ENCODE results near the gene S100P.
A peak's percentile ranks its signal among the peaks of the same experiment; 100 is the strongest.
"Not testable (repeated sequence)": the region's sequence is repeated elsewhere in the genome, so short reads cannot be mapped to it uniquely, and the experiment has no call there.

S100P gene

DNA sequence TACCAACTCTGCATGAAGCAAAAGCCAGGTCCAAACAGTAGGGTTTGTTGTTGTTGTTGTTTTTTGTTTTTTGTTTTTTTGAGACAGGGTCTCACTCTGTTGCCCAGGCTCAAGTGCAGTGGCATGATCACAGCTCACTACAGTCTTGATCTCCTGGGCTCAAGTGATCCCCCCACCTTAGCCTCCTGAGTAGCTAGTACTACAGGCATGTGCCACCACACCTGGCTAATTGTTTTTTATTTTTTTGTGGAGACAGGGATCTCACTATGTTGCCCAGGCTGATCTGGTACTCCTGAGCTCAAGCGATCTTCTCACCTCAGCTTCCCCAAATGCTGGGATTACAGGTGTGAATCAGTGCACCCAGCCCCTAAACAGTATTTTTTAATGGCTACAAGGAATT lies 6.2 kb downstream of the S100P start:
- no peak for DNase-seq

DNA sequence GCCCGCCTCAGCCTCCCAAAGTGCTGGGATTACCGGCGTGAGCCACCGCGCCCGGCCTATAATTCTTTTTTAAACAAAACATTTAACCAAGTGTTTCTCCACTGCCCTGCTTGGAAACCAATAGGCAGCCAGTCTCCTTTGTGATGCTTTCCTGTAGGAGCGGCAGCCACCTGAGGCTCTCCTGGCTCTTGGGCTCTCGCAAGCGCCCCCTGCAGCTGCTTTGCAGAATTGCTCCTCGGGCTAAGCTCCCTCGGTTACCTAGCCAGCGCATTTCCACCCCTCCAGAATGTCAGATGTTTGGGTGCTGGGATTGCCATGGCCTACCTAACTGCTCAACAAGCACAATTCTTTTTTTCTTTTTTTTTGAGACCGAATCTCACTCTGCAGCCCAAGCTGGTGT lies 7.7 kb downstream of the S100P start:
- no peak for DNase-seq

DNA sequence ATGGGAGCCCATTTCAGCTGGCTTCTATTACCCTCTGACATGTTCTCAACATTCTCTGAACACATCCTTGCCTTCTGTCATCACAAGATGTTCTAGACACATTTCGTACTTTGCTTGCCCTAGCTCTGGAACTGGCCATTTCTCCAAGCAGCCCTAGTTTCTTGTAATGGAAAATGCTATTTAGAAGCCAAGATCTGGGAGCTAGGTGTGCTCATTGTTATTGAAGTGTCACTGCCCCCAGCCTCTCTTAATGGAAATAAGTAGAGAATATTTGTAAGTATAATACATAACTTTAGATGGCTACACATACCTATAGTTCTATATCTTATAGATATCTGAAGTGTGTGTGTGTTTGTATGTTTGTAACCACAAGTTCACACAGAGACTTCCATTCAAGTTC lies 9.1 kb downstream of the S100P start:
- no peak for DNase-seq

DNA sequence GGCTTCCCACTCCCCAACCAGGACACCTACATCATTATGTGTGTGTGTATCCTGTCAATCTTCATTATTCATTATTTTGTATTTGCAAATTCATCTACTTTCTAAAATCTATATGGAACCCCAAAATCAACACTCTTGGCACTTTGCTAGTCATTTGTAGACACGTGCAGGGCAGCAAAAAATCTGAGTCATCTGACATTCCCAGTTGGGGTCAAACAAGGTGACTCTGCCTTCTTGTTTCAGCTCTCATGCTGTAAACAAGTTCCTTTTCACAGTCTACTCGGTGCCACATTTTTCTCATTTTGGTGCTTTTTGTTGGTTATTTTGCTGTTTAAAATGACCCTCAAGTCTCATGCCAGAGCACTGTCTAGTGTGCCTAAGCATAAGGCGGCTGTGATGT lies 10.1 kb downstream of the S100P start:
- DNase-seq: peak; percentile 38 to 57 (median 51)

DNA sequence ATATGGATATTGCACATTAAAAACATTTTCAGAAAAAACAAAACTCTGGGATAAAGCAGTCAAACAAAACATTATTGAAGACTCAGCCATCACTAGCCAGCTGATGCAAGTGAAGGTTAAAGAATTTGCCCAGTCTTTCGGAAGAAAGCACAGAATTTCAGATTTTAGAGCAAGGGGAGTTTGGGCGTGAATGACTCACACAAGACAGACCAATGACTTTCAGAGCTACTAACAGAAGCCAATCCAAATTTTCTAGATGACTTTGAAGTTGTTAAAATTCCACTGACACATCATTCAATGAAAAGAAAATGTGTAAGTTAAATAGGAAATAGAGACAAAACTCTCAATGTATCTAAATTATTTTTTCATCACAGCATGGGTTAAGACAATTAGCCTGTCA lies 12.0 kb downstream of the S100P start:
- peak in 2 of 3 donors; percentile 48 to 57 for DNase-seq

DNA sequence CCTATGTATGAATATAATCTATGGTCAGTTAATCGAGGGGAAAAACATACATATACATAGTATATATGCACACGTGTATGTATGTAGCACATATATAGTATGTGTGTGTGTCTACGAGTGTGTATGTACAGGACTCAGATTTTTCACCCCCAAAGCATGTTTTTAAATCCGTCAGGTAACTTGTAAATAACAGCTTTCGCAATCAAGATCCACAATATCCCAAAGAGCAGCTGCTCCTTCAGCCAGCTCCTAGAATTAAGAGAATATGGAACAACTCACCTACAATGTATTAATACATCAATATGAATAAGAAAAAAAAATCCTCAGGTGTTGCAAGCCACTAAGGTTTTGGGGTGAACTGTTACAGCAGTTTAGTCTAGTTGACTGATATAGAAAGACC lies 12.5 kb downstream of the S100P start:
- DNase-seq: no peak

DNA sequence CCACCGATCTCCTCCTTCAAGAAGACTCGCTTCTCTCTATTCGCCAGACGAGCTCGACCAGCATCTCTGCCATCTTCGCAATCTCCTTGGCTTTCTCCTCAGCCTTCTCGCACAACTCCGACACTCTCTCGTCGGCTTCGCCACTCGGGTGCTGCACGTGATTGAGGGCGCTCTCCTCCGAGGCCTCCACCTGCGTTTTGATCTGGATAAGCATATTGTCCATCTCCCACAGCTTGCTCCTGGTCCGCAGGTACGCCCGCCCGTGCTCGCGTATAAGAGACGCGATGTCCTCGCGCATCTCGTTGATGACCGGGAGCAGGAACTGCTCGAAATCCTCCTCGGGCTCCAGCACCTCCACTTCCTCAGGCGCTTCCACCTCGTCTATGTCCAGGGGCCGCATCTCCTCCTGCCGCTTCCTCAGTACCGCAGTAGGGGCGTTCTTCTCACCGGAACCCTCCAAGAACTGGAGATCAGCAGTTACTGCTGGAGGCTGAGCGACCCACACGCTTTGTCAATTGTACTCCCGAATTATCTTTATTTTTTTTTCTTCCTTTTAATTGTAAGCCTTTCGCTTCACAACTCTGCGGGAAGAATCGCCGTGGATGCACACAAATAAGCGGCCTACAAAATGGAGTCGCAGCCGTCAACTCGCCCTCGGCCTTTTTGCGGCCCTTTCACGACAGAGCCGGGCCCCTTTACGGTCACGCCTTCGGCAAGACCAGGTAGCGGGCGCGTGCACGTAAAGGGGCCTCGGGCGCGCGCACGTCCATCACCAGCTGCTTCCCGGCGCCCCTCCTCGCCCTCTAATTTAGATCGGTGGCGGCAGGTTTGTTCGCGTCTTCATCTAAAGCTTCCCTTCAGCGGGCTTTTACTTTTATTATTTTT lies 15.8 kb downstream of the S100P start, which contains the start of gene MRFAP1L1:
TSS of gene MRFAP1L1 (minus strand) at position 636 of the 885 bp plus-strand sequence. CDS start at position 400, 236 bp downstream.
- DNase-seq: peak; percentile 96 to 97 (median 97)

DNA sequence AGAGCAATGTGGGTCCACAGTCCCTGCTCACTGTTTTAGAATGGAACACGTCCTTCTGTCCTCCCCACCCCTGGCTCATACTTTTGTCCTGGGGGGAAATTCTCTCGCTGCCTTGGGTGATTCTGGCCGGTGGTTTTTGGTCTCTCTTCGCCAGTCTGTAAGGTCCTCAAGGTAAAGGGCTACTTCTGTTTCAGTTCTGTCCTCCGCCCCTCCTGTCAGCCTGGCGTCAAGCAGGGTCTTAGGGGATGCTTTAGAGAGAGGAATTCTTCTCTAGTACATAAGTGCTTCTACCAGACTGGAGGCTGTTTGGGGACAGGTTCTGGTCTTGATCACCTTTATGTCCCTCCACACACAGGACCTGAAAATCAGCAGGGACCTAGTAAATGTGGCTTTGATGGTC lies 16.6 kb downstream of the S100P start:
- DNase-seq: no peak

DNA sequence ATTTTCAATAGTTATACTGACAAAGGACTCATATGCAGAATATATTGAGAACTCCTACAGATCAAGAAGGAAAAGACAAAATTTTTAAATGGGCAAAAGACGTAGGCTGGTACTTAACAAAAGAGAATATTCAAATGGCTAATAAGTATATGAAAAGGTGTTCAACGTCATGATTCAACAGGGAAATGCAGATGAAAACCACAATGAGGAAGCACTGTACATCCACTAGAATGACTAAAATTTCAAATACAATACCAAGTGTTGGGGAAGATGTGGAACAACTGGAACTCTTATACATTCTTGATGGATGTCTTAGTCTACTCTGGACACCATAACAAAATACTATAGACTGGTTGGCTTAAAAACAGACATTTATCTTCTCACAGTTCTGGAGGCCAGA lies 17.3 kb downstream of the S100P start:
- peak in 2 of 3 donors; percentile 36 to 56 for DNase-seq

DNA sequence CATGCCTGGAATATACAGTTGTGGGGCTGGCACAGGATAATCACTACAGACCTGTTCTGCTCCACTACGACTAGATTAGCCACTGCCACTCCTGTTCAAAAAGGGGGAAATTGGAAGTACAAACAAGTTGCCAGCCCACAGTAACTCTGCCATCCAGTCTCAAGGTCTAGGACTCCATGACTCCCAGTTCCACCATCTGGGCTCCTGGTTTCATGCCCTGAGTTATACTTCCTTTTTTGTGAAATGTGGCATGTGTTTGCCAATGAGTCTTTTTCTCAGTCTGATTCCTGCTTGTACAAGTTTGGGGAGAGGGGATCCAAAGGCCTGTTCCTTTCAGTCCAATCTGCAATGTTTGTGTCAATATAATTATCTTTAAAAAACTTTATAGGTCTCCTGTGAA lies 21.3 kb downstream of the S100P start:
- peak; percentile 35 to 43 (median 43) for DNase-seq

DNA sequence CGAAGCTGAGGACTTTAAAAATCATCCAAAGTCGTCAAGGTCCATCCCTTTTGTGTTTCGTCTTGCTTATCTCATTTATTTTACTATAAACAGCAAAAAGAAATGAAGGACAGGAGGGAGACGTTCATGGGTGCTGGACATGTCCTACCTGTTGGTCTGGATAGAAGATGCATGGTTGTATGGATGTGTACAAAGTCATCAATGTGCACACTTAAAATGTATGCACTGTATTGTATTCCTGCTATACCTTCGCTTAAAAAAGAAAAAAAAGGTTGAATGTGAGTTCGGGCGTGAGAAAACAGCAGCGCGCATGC lies 22.0 kb downstream of the S100P start:
- no peak for DNase-seq

DNA sequence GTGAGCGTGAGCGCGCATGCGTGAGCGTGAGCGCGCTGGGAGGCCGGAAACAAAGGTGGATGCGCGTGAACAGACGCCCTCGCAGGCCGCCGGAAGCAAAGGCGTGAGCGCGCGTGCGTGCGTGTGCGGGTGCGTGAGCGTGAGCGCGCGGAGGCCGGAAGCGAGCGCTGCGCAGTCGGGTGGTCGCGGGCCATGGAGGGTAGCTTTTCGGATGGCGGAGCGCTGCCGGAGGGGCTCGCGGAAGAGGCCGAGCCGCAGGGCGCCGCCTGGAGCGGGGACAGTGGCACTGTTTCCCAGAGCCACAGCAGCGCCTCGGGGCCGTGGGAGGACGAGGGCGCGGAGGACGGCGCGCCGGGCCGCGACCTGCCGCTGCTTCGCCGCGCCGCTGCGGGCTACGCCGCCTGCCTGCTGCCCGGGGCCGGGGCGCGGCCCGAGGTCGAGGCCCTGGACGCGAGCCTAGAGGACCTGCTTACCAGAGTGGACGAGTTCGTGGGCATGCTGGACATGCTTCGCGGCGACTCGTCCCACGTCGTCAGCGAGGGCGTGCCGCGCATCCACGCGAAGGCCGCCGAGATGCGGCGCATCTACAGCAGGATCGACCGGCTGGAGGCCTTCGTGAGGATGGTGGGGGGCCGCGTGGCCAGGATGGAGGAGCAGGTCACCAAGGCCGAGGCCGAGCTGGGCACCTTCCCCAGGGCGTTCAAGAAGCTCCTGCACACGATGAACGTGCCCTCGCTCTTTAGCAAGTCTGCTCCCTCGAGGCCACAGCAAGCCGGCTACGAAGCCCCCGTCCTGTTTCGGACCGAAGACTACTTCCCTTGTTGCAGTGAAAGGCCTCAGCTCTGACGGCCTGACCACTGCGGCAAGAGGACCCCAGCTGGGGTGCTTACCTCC lies 22.6 kb downstream of the S100P start, which contains the start of gene BLOC1S4:
TSS of gene BLOC1S4 (plus strand) at position 157 of the 894 bp plus-strand sequence. CDS start at position 193, 36 bp downstream.
- DNase-seq: peak; percentile 89 to 95 (median 93)

DNA sequence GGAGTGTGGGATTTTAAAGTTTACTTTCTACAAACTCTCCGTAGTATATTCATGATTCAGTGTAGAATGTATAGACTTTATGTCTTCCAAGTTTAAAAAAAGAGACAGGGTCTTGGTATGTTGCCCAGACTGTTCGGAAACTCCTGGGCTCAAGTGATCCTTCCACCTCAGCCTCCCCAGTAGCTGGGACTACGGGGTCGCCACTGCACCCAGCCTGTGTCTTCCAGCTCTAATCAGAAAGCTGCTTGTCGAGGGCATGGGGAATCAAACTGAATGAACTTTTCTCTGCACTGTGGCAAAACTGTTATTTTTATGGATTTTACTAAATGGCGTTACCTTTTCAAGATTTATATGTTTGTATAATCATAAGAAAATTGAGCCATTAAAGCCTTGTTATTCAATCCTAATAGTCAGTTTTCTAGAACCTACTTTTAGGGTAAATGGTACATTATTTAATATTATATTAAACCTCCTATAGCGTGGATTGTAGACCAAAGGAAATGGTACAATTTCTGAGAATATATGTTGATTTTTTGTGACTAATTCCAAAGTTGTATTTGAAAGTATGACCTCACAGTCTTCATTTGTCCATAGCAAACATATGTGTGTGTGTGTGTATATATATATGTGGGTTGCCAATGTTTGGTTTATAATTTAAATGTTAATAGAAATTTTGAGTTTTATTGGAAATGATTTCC lies 23.4 kb downstream of the S100P start:
- no peak for DNase-seq

DNA sequence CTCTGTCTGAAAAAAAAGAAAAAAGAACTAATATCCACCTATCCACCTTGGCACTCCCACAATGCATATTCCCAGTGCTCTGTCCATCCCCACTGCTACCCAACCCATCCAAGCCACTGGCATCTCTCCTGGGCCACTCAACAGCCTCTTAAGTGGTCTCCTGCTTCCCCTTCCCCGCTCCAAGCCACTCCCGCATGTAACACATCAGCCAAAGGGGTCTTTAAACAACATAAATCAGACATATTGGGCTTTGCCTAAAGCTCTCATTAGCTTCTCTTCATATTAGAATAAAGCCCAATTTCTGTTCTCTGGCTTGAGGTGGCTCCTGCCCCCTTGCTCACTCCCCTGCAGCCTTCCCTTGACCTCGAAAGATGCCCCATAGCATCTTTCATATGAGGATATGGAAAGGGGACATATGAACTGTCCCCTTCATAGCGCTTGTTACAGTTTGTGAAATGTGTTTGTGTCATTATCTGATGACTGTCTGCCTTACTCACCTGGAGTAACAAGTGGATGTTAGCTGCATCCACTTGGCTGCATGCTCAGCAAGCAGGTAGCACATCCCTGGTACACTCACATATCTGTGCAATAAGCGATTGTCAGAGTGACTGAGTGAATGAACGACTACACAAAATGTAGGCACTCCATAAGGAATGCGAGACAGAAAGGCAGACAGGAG lies 25.4 kb downstream of the S100P start:
- no peak for DNase-seq

DNA sequence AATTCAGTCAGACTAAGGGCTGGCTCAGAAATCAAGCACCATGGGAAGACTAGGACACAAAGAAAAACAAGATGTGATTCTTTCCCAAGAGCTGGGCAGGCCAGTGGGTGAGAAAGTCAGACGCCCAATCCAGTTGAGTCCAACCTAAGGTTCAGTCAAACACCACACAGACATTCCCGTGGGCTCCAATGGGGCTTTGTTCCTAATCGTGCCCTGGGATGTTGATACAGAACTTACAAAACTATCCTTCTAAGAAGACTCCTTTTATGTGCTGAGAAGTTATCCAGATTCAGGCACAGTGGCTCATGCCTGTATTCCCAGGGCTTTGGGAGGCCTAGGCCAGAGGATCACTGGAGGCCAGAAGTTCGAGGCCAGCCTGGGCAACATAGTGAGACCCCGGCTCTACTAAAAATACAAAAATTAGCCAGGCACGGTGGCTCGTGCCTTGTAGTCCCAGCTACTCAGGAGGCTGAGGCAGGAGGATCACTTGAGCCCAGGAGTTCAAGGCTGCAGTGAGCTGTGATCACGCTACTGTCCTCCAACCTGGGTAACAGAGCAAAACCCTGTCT lies 26.0 kb downstream of the S100P start:
- DNase-seq: no peak

DNA sequence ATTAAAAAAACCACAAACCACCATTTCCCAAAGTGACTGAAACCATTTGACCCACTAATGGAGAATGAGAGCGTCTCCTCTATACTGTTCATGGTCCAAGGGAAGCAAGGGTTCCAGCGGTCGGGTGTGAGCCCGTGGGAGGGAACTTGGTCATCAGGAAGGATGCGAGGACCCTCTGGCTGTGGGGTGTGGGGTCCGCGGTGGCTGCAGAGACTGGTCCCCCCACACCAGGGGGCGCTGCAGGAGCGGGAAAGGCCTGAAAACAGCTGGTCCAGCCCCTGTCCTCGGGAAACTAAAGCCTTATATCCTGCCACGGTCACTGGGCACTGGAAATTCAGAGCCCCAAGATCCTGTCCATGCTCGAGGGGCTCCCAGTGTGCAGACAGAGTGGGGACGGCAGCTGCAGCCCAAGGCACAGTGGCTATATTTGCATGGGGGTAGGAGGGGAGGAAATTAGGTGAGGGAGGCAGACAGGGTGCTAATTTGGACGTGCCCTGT lies 26.6 kb downstream of the S100P start:
- DNase-seq: peak; percentile 80 to 95 (median 88)

DNA sequence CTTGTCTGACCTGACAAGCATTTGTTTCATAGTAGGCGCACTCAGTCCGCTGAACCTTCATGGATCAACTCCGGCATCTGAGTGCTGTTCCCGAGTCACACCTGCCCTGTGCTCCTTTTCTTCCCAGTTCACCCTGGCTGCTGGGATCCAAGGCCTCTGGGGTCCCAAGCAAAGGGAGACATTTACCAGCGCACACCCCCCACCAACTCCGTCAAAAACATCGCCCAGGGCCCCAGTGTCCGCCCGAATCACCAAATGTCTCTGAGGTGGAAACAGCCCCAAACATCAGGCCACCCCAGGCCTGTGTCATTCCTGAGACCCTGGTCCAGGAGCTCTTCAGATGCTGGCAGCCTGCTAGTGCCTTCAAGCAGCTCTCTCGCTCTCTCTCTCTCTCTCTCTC lies 27.4 kb downstream of the S100P start:
- no peak for DNase-seq

DNA sequence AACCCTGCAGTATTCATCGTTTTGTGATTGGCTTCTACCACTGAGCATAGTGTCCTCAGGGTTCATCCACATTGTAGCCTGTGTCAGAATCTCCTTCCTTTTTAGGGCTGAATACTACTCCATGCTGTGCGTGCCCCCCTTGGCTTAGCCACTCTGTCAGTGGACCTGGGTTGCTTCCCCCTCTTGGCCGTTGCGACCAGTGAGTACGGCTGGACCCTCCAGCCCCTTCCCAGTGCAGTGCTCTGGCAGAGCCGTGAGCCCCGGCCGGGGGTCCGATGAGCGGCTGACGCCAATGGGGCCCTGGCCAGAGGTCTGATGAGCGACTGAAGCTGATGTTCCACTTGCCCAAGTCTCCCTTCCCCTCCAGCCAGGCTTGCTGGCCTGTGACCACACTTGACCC lies 29.2 kb downstream of the S100P start:
- no peak for DNase-seq

DNA sequence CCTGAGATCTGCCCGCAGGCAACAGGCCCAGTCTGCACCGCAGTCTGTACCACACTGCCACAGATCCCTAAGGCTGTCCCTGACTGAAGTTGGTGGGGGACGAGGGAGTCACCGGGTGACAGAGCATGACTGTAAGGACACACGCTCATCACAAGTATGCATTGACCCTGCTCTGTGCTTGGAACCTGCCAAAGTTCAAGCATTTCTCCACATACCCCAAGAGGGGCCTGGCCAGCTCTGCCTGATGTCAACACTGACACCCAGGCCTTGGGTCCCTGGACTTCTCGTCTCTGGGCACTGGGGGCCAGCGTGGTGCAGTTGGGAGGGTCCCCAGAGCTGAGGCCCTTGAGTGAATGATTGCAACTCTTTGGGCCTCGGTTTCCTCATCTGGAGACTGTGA lies 30.2 kb downstream of the S100P start:
- no peak for DNase-seq

DNA sequence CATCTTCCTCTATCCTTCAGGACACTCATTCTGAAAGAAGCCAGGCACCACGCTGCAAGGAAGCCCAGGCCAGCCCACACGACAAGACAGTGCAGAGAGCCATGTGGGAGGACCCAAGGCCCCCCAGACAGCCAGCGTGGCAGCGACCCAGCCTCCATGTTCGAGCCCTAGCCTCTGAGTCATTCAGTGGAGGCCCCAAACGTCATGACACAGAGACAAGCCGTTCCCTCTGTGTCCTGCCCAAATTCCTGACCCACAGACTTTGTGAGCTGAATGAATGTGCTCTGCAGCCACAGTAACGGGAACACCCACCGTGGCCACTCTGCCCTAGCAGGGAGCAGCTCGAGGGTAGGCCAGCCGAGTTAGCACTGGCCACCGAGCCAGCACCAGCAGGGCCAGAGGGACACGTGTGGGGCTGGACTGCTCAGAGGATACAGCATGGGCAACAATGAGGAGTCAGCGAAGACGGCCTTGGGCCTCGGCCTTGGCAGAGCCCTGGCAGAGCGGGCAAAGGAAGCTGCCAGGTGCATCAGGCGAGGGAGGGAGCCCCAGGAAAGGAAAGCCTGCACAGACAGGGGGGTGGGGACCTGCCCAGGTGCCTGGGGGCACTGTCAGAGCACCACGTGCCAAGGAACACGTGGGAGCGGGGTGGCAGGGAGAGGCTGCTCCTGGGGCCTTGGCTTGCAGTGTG lies 30.9 kb downstream of the S100P start:
- DNase-seq: no peak

DNA sequence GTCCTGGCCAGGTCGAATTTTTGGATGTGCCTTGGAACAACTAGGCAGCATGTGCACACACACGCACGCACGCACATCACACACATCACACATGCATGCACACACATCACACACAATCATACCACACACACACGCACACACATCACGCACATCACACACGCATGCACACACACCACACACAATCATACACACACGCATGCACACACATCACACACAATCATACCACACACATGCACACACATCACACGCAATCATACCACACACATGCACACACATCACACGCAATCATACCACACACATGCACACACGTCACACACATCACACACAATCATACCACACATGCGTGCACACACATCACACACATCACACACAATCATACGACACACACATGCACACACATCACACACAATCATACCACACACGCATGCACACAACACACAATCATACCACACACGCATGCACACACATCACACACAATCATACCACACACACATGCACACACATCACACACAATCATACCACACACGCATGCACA lies 31.8 kb downstream of the S100P start:
- not testable (repeated sequence) for DNase-seq
